ENCODE results near the gene CLSTN2.

The CLSTN2 gene

GRCh38 chr3:140298043-140298442 is 363.1 kb downstream of the CLSTN2 start:
- H3K4me3 ChIP-seq (IDR thresholded peaks at IDR 0.05; ENCODE audit: insufficient read depth, low read depth, low read length) = no peak overlapping the region
- no peaks in the 10 kb centered on the region for H3K36me3 ChIP-seq (ENCODE audit: insufficient read depth)
- no peaks in the 10 kb centered on the region for H4K20me1 ChIP-seq (ENCODE audit: insufficient read depth)
- TF ChIP-seq CTCF (conservative IDR thresholded peaks at IDR 0.05; ENCODE audit: low read depth, low read length) = no peak
- H3K27me3 ChIP-seq (ENCODE audit: insufficient read depth, low read depth) = no peaks in the 10 kb centered on the region
- no peak overlapping the region for H3K4me2 ChIP-seq
- no peak overlapping the region for H3K27ac ChIP-seq
- no peaks in the 10 kb centered on the region for H3K4me1 ChIP-seq (ENCODE audit: low read depth, poor library complexity, severe bottlenecking)
- no peak overlapping the region for H2AFZ ChIP-seq (ENCODE audit: low read depth)
- no peak overlapping the region for H3K9ac ChIP-seq
- no peaks in the 10 kb centered on the region for H3K79me2 ChIP-seq (ENCODE audit: insufficient read depth, low read depth)

- no peak overlapping the region for H3K4me2 ChIP-seq
- no peaks in the 10 kb centered on the region for H3K27me3 ChIP-seq (ENCODE audit: insufficient read depth, low read depth)
- H3K9ac ChIP-seq = no peak overlapping the region
- no peak overlapping the region for H3K27ac ChIP-seq
- no peak overlapping the region for H3K4me3 ChIP-seq (IDR thresholded peaks at IDR 0.05; ENCODE audit: insufficient read depth, low read depth, low read length)
- no peak overlapping the region for H2AFZ ChIP-seq (ENCODE audit: low read depth)
- TF ChIP-seq CTCF (conservative IDR thresholded peaks at IDR 0.05; ENCODE audit: low read depth, low read length) = no peak
- H3K79me2 ChIP-seq (ENCODE audit: insufficient read depth, low read depth) = no peaks in the 10 kb centered on the region
- no peaks in the 10 kb centered on the region for H3K4me1 ChIP-seq (ENCODE audit: low read depth, poor library complexity, severe bottlenecking)
- no peaks in the 10 kb centered on the region for H3K36me3 ChIP-seq (ENCODE audit: insufficient read depth)
- no peaks in the 10 kb centered on the region for H4K20me1 ChIP-seq (ENCODE audit: insufficient read depth)
These were observed 363.6 kb downstream of the CLSTN2 start for GRCh38 chr3:140298569-140299070.

- H3K27me3 ChIP-seq (ENCODE audit: insufficient read depth, low read depth) = no peaks in the 10 kb centered on the region
- no peaks in the 10 kb centered on the region for H3K4me1 ChIP-seq (ENCODE audit: low read depth, poor library complexity, severe bottlenecking)
- TF ChIP-seq CTCF (conservative IDR thresholded peaks at IDR 0.05; ENCODE audit: low read depth, low read length) = no peak
- H2AFZ ChIP-seq (ENCODE audit: low read depth) = no peak overlapping the region
- H3K4me3 ChIP-seq (IDR thresholded peaks at IDR 0.05; ENCODE audit: insufficient read depth, low read depth, low read length) = no peak overlapping the region
- H3K9ac ChIP-seq = no peak overlapping the region
- H4K20me1 ChIP-seq (ENCODE audit: insufficient read depth) = no peaks in the 10 kb centered on the region
- no peak overlapping the region for H3K4me2 ChIP-seq
- no peak overlapping the region for H3K27ac ChIP-seq
- no peaks in the 10 kb centered on the region for H3K36me3 ChIP-seq (ENCODE audit: insufficient read depth)
- H3K79me2 ChIP-seq (ENCODE audit: insufficient read depth, low read depth) = no peaks in the 10 kb centered on the region
These were observed 368.9 kb downstream of the CLSTN2 start for GRCh38 chr3:140303875-140304274.

GRCh38 chr3:140308535-140308934 is 373.6 kb downstream of the CLSTN2 start:
- Histone ChIP-seq H3K9ac (no peak overlapping the region), H3K4me2 (no peak overlapping the region), H4K20me1 (ENCODE audit: insufficient read depth) (no peaks in the 10 kb centered on the region), H3K36me3 (ENCODE audit: insufficient read depth) (no peaks in the 10 kb centered on the region), H3K79me2 (ENCODE audit: insufficient read depth, low read depth) (no peaks in the 10 kb centered on the region), H3K27me3 (ENCODE audit: insufficient read depth, low read depth) (no peaks in the 10 kb centered on the region), H3K27ac (no peak overlapping the region), H3K4me3 (IDR thresholded peaks at IDR 0.05; ENCODE audit: insufficient read depth, low read depth, low read length) (no peak overlapping the region), H3K4me1 (ENCODE audit: low read depth, poor library complexity, severe bottlenecking) (no peaks in the 10 kb centered on the region), H2AFZ (ENCODE audit: low read depth) (no peak overlapping the region)
- no peak for TF ChIP-seq CTCF (conservative IDR thresholded peaks at IDR 0.05; ENCODE audit: low read depth, low read length)
